Activated T-cell treated with anti-CD3 and anti-CD28 coated beads for 24 hours (primary cell): Measurements from ENCODE around the gene ABHD17A.

Experiments
- DNase-seq: peaks from one replicate; pipeline ENCODE4 v3.0.0-alpha.2; 2020; ENCODE audit warnings: low read depth

The ABHD17A gene

GRCh38 chr19:1837625-1838105, 47.6 kb downstream of the ABHD17A start:
- no peak for DNase-seq

GRCh38 chr19:1837222-1837565, 48.1 kb downstream of the ABHD17A start:
- DNase-seq, result no peak

DNA sequence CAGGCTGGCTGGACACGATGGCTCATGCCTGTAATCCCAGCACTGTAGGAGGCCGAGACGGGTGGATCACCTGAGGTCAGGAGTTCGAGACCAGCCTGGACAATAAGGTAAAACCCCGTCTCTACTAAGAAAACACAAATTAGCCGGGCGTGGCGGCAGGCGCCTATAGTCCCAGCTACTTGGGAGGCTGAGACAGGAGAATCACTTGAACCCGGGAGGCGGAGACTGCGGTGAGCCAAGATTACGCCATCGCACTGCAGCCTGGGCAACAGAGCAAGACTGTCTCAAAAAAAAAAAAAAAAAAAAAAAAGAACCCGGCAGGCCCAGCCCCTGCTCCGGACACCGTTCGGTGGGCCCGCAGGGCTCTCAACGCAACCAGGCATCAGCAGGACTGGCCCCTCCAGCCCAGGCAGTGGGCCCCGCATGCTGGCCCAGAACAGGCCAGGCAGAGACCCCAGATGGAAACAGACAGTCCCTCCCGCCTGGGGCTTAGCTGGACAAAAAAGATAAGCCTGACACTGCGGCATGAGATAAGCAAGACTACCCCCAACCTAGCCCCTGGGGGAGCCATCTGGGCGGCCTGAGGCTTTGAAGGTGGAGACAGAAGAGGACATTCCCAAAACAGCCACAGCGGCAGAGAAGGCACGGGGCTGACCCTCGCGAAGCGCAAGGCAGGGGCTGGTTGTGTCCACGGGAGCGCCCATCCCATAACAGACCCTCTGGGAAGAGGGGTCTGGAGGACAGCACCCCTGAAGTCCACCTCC, 48.7 kb downstream of the ABHD17A start:
- DNase-seq, result no peak

DNA sequence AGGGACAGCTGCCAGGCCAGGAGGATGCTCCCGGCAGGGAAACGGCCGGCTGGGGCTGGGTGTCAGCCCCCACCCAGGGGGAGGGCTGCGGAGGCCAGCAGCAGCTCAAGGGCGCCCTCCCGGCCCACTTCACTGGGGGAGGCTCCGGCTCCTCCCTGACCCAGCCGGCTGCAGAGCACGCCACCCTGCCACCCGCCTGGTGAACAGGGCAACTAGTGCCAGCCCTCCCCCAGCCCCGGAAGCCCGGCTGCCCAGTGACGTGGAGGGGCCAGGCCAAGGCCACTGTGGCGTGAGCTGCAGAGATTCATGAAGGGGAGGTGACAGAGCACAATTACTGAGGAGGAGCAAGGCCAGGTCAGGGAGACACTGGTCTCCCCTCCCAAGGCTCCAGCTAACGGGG, 51.8 kb downstream of the ABHD17A start:
- no peak for DNase-seq

DNA sequence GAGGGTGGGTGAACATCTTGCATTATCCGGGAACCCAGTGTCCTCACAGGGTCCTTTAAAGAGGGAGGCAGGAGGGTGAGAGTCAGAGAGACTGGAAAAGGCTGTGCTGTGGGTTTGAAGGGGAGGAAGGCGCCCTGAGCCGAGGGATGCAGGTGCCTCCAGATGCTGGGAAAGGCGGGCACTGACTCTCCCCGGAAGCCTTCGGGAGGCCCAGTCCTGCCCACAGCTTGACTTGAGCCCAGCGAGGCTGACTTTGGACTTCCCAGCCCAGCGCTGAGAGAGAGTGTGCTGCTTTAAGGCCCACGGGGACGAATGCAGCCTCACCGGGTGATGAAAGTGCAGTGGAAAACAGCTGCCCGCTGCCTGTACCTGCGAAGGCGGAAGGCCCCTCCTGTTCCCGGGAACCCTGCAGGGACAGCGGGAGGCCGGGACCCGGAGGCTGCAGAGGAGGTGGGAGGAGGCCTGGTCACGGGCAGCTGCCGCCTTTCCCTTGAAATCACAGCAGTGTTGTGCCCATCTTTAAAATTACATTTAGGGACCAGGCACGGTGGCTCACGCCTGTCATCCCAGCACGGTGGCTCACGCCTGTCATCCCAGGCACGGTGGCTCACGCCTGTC, 53.1 kb downstream of the ABHD17A start:
- DNase-seq, result no peak

- no peak for DNase-seq
These were observed 54.3 kb downstream of the ABHD17A start for GRCh38 chr19:1830978-1831377.

DNA sequence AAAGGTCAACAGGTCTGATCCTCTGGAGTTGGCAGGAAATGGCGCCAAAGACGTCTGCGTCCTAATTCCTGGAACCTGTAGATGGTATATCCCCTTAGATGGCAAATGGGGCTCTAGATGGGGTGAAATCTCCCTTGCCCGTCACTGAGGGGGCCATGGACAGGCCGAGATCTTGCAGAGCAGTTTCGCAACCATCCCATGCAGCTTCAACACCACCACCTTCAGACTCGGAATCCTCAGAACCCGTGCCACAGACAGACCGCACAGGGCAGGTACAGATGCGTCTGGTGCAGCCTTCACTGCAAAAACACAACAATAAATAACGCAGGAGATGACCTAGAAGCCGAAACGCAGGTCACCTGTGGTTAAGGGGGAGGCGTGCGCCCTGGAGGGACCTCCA, 54.7 kb downstream of the ABHD17A start:
- DNase-seq, result no peak

DNA sequence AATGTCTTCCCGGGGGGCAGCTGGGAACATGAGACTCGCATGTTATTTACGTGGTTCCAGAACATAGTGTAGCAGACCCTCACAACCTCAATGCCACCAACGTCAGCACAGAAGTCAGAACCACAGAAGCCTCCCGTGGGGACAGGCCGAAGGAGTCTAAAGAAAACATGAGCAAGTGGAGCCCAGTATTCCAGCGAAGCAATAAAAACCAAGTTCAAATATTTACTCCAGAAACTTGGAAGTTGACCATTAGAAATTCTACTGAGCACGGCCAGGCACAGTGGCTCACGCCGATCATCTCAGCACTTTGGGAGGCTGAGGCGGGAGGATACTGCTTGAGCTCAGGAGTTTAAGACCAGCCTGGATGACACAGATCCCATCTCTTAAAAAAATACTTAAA, 55.3 kb downstream of the ABHD17A start:
- no peak for DNase-seq

GRCh38 chr19:1828279-1829238, 56.7 kb downstream of the ABHD17A start:
- DNase-seq, result no peak

DNA sequence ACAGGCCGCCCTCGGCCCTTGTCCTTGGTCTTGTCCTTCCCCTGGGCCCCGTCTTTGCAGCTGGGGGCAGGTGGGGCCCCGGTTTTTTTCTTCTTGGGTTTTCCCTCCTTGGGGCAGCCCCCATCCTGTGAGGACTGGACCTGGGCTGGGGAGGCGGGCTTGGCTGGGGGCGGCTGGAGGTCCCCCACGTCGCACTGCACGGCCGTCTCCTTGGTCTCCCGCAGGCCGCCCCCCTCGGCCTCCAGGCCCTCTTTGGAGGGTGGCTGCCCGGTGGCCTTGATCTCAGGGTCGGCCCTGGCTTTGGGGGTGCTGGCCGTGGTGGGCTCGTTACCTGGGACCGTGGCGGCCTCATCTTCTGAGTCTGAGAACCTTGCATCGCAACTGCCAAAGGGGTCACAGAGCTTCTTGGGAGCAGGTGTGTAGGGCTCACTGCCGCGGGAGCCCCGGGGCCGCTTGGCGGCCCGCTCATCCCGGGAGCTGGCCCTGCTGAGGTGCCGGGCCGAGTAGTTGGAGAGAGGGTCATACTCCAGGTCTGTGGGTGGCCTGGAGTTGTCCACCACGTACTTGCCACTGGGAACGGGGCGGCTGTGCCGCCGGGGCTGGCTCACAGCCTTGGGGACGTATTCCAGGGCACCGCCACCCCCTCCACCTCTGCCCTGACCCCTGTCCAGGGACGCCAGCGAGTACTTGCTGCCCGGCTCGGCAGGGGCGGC, 57.6 kb downstream of the ABHD17A start:
- DNase-seq, result no peak
